ENCODE results near the gene RPL32.

- no peak for TF ChIP-seq CTCF (IDR thresholded peaks at IDR 0.05; ENCODE audit: insufficient read depth, low read depth, low read length)
- TF ChIP-seq EZH2 (IDR thresholded peaks at IDR 0.05; ENCODE audit: insufficient read depth, low read length) = no peak
These were observed 24.6 kb downstream of the RPL32 start for GRCh38 chr3:12816521-12817342.

All from astrocyte (in vitro differentiated cells and primary cell).